Upper lobe of left lung (tissue), 6 donors: ENCODE data around the gene RGS19. TPM values are rescaled to one million over a fixed set of nuclear protein-coding genes. Genes with fewer than 3 reads are reported as not detected.

Source experiments
- ATAC-seq, 2 donors: fragments of 200-7000 bp; cut with Tn5 transposase; one replicate each; pipeline ENCODE4 v1.9.1; 2022; ENCODE audit warnings: mild to moderate bottlenecking in 2 of 2, moderate library complexity in 2 of 2; ENCODE audit not compliant: low FRiP score in 2 of 2
- DNase-seq, 2 donors: peaks; one replicate each; pipeline ENCODE4 v3.0.0-alpha.2; 2019 to 2020
- H3K27ac ChIP-seq, 4 donors: fragments of 200-600 bp; sonication (generic); one replicate each; pipeline ENCODE4 v1.5.1; 2016 to 2019
- H3K27me3 ChIP-seq, 4 donors: fragments of 200-600 bp; sonication (generic); one replicate each; pipeline ENCODE4 v1.5.1; 2017 to 2019
- H3K36me3 ChIP-seq, 4 donors: fragments of 200-600 bp; sonication (generic); one replicate each; pipeline ENCODE4 v1.5.1; 2016 to 2019
- H3K4me1 ChIP-seq, 4 donors: fragments of 200-600 bp; sonication (generic); one replicate each; pipeline ENCODE4 v1.5.1; 2018 to 2019
- H3K4me3 ChIP-seq, 4 donors: fragments of 200-600 bp; sonication (generic); one replicate each; pipeline ENCODE4 v1.5.1; 2017 to 2019; ENCODE audit warnings: mild to moderate bottlenecking in 2 of 4, moderate library complexity in 1 of 4
- H3K9me3 ChIP-seq, 4 donors: fragments of 200-600 bp; sonication (generic); one replicate each; pipeline ENCODE4 v1.5.1; 2018 to 2019
- CTCF ChIP-seq, 6 experiments: fragments of 450-650 bp in 4 of 6; fragments of 200-600 bp in 2 of 6; sonication (generic) in 2 of 6; IDR thresholded peaks; one replicate each; pipeline ENCODE4 v1.5.1; 2016 to 2019; ENCODE audit warnings: antibody characterized with exemption in 6 of 6
- EP300 ChIP-seq, 4 donors: sonication (generic); formaldehyde crosslinking; IDR thresholded peaks; one replicate each; pipeline ENCODE4 v1.5.1; 2017; ENCODE audit warnings: antibody characterized with exemption in 4 of 4, control low read depth in 2 of 4
- POLR2A ChIP-seq, 4 donors: fragments of 450-650 bp; IDR thresholded peaks; one replicate each; pipeline ENCODE4 v1.5.1; 2016 to 2017; ENCODE audit warnings: antibody characterized with exemption in 4 of 4, mild to moderate bottlenecking in 2 of 4
- POLR2AphosphoS5 ChIP-seq, 2 donors: sonication (generic); formaldehyde crosslinking; IDR thresholded peaks; one replicate each; pipeline ENCODE4 v1.5.1; 2017; ENCODE audit warnings: antibody characterized with exemption in 2 of 2
- WGBS, 2 donors: methylation state at CpG; one replicate each; pipeline ENCODE4 v1.1.5; 2017 to 2018; 5-methylcytosine and 5-hydroxymethylcytosine counted together
- total RNA-seq, 6 donors: library from RNA; depleted of rRNA in 4 of 6; stranded (reverse); fragments of >200 nt in 4 of 6; gene quantifications; one replicate each; pipeline versions ENCODE4 v1.1.0 to v1.2.1, GENCODE V29; 2016 to 2021
- donor health status: DM: no; HTN: no; CAD: no; lungs with moderate emphysema.
- donor health status: DM: no; HTN: yes; CAD: no; lungs with severe emphysema.

Gene RGS19
- total RNA-seq, 6 donors from 2014 or later = 21.5 to 70.8 (median 55.6) TPM

GRCh38 chr20:64098471-64099013 is 19.2 kb upstream of the RGS19 start:
- Histone ChIP-seq H3K4me3 (no peak overlapping the region), H3K27me3 (peaks cover 1 to 19% (median 12%) of the 10 kb centered on the region in 4 donors), H3K4me1 (peaks cover 10 to 14% (median 11%) of the 10 kb centered on the region in 4 donors), H3K9me3 (no peaks in the 10 kb centered on the region), H3K27ac (no peak overlapping the region), H3K36me3 (peaks cover 0 to 8% (median 3%) of the 10 kb centered on the region in 4 donors)
- TF ChIP-seq CTCF (IDR thresholded peaks at IDR 0.05) (no peak), EP300 (IDR thresholded peaks at IDR 0.05) (no peak), POLR2A (IDR thresholded peaks at IDR 0.05) (no peak), POLR2AphosphoS5 (IDR thresholded peaks at IDR 0.05) (no peak)
- WGBS, 2 donors = 95 to 98% methylated on average over 9 to 26 of the region's 28 CpGs
- ATAC-seq = no peak
- DNase-seq = peak in 1 of 2 donors; percentile 77

GRCh38 chr20:64096535-64096934 is 17.2 kb upstream of the RGS19 start:
- WGBS, 2 donors = 92 to 95% methylated on average over 6 of the region's 6 CpGs

GRCh38 chr20:64095927-64096326 is 16.6 kb upstream of the RGS19 start:
- TF ChIP-seq CTCF (IDR thresholded peaks at IDR 0.05) (no peak), POLR2AphosphoS5 (IDR thresholded peaks at IDR 0.05) (no peak), POLR2A (IDR thresholded peaks at IDR 0.05) (no peak), EP300 (IDR thresholded peaks at IDR 0.05) (no peak)
- Histone ChIP-seq H3K4me1 (no peaks in the 10 kb centered on the region), H3K27me3 (no peaks in the 10 kb centered on the region), H3K9me3 (no peaks in the 10 kb centered on the region), H3K36me3 (peaks cover 0 to 8% (median 3%) of the 10 kb centered on the region in 4 donors), H3K27ac (no peak overlapping the region), H3K4me3 (no peak overlapping the region)
- no peak for DNase-seq
- WGBS, 2 donors = 80 to 84% methylated on average over 8 to 11 of the region's 11 CpGs
- no peak for ATAC-seq

More at GRCh38 chr20:64096535-64096934, 17.2 kb upstream of the RGS19 start:
- peaks cover 0 to 8% (median 3%) of the 10 kb centered on the region in 4 donors for H3K36me3 ChIP-seq
- peaks cover 0 to under 1% (median 0%) of the 10 kb centered on the region in 4 donors for H3K4me1 ChIP-seq
- ATAC-seq (no peak), DNase-seq (no peak)
- no peak overlapping the region for H3K4me3 ChIP-seq
- H3K27me3 ChIP-seq = peaks cover 0 to 3% (median under 1%) of the 10 kb centered on the region in 4 donors
- TF ChIP-seq POLR2A (IDR thresholded peaks at IDR 0.05) = no peak
- no peak for TF ChIP-seq EP300 (IDR thresholded peaks at IDR 0.05)
- no peak for TF ChIP-seq POLR2AphosphoS5 (IDR thresholded peaks at IDR 0.05)
- TF ChIP-seq CTCF (IDR thresholded peaks at IDR 0.05) = no peak
- no peak overlapping the region for H3K27ac ChIP-seq
- no peaks in the 10 kb centered on the region for H3K9me3 ChIP-seq

- no peak for DNase-seq
- Histone ChIP-seq H3K27me3 (no peaks in the 10 kb centered on the region), H3K36me3 (peaks cover 0 to 8% (median 3%) of the 10 kb centered on the region in 4 donors), H3K27ac (no peak overlapping the region), H3K4me3 (no peak overlapping the region), H3K9me3 (no peaks in the 10 kb centered on the region), H3K4me1 (no peaks in the 10 kb centered on the region)
- ATAC-seq = no peak
- 70 to 83% methylated on average over 4 of the region's 4 CpGs for WGBS, 2 donors
- no peak for TF ChIP-seq CTCF (IDR thresholded peaks at IDR 0.05)
- no peak for TF ChIP-seq POLR2AphosphoS5 (IDR thresholded peaks at IDR 0.05)
- no peak for TF ChIP-seq EP300 (IDR thresholded peaks at IDR 0.05)
- no peak for TF ChIP-seq POLR2A (IDR thresholded peaks at IDR 0.05)
These were observed 16.1 kb upstream of the RGS19 start for GRCh38 chr20:64095455-64095854.

- H3K27me3 ChIP-seq = no peaks in the 10 kb centered on the region
- no peaks in the 10 kb centered on the region for H3K4me1 ChIP-seq
- no peaks in the 10 kb centered on the region for H3K36me3 ChIP-seq
- H3K27ac ChIP-seq = no peak overlapping the region
- no peak overlapping the region for H3K4me3 ChIP-seq
- no peaks in the 10 kb centered on the region for H3K9me3 ChIP-seq
- TF ChIP-seq POLR2A (IDR thresholded peaks at IDR 0.05) (no peak), EP300 (IDR thresholded peaks at IDR 0.05) (no peak), CTCF (IDR thresholded peaks at IDR 0.05) (no peak), POLR2AphosphoS5 (IDR thresholded peaks at IDR 0.05) (no peak)
- ATAC-seq (no peak), DNase-seq (peak in 1 of 2 donors; percentile 36)
- 35 to 93% methylated on average over 3 to 7 of the region's 9 CpGs for WGBS, 2 donors
These were observed 13.7 kb upstream of the RGS19 start for GRCh38 chr20:64093013-64093503.
